Coronary artery (tissue), 2 donors: ENCODE results near the gene NODAL.

Experiments used
- DNase-seq: peaks from one replicate; pipeline ENCODE4 v3.0.0-alpha.2; 2017; ENCODE audit warnings: low spot score
- H3K27ac ChIP-seq, 2 donors: fragments of 200-600 bp; sonication (generic); one replicate each; pipeline ENCODE4 v1.5.1; 2016 to 2019
- H3K4me3 ChIP-seq: fragments of 200-600 bp; sonication (generic); 2 replicates; pipeline ENCODE4 v1.5.1; 2016; ENCODE audit warnings: mild to moderate bottlenecking, moderate library complexity
- TF ChIP-seq, protein P1 (sequence below): fragments of 200-600 bp; sonication (generic); IDR thresholded peaks from one replicate; pipeline ENCODE4 v1.5.1; 2019; ENCODE audit warnings: antibody characterized with exemption

NODAL gene

DNA sequence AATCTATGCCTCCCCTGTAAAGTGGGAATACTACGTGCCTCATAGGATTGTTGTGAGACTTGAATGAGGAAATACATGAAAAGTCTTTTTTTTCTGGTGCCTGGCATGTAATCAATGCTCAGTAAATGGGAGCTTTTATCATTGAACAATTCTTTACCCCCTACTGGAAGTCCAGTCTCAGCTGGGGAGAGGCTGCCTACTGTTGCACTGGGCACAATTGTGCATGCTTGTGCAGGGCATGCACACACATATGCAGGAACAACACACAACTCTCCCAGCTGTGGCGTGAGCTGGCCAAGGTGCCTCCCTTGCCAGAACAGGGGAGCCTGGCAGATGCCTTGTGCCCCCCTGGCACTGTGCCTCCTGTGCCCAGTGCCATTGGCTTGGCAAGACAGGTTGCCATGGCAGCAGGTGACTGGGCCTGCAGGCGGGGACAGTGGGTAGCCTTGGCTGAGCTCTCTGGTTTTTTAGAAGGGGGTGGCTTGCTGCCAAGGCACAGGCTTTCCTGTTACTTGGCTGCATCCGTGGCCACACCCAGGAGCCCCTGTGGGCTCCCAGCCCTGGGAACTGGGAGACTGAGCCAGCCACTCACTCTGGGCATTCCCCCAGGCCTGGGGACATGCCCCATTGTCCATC is 21.0 kb upstream of the NODAL start:
- TF ChIP-seq, protein P1, sequence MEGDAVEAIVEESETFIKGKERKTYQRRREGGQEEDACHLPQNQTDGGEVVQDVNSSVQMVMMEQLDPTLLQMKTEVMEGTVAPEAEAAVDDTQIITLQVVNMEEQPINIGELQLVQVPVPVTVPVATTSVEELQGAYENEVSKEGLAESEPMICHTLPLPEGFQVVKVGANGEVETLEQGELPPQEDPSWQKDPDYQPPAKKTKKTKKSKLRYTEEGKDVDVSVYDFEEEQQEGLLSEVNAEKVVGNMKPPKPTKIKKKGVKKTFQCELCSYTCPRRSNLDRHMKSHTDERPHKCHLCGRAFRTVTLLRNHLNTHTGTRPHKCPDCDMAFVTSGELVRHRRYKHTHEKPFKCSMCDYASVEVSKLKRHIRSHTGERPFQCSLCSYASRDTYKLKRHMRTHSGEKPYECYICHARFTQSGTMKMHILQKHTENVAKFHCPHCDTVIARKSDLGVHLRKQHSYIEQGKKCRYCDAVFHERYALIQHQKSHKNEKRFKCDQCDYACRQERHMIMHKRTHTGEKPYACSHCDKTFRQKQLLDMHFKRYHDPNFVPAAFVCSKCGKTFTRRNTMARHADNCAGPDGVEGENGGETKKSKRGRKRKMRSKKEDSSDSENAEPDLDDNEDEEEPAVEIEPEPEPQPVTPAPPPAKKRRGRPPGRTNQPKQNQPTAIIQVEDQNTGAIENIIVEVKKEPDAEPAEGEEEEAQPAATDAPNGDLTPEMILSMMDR = no peak
- DNase-seq = peak; percentile 91
- Histone ChIP-seq H3K4me3 (no peak overlapping the region), H3K27ac (peak overlapping the region; percentile 13 to 46)

DNA sequence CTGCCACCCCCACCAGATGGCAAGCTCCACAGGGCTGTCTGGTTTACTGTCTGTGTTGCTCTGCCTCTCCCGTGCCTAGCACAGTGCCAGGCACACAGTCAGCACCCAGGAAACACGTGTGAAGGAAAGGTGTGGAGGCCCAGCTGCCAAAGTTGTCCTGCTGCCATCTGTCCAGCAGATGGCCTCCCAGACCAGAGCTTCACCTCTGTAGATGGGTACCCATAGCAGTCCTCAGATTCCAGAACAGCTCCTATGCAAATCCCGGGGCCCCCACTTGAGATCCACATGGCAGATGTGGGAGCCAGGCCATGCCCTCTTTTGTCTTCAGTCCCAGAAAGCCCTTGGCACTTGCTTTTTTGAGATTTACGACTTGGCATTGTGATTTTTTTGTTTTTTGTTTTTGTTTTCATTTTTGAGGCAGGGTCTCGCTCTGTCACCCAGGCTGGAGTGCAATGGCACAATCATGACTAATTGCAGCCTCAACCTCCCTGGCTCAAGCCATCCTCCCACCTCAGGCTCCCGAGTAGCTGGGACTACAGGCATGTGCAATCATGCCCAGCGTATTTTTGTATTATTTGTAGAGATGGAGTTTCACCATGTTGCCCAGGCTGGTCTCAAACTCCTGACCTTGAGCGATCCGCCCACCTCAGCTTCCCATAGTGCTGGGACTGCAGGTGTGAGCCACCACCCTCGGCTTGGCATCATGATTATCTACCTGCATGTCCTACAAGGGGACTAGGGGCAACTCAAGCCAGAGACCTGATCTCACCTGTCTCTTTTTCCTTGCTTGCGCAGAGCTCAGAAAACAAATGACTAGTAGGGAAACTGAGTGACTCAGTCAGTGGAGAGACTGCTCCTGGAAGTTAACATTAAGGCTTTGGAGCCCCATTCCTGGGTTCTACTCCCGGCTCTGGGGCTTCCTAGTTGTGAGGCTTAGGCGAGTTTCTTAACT is 20.2 kb upstream of the NODAL start:
- no peak overlapping the region for H3K4me3 ChIP-seq
- TF ChIP-seq, protein P1 = peak; percentile 72
- no peak for DNase-seq
- H3K27ac ChIP-seq = peak overlapping the region; percentile 40 to 46

DNA sequence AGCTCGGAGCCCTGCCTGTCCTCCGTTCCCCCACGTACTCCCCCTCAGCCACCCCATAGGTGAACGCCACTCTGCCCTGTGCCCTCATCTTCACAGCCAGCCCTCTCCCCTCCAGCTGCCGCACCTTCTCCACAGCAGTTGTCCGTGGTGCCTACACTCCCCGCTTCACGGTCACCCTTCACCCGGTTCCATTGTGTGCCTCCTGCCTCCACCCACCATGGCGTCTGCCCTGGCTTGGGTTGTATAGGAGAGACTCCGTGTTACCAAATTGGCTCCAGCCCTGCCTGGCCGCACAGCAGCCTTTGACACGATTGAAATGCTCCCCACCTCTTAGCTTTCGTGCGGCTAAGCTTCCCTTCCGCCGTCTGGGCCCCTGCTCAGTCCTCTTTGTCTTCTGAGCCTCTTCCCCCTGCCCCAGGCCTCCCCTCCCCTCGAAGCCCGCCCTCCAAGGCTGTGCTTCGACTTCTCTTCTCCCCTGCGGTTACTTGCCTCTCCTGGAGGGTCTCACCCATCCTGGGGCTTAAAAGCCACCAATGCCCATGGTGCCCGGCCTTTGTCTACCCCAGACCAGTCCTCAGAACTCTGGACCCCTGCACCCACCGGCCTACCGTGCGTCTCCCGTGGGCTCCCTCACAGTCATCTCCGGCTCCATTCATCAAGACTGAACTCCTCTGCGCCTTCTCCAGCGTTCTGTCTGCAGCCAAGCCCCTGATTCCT is 18.5 kb upstream of the NODAL start:
- peak overlapping the region; percentile 89 to 94 for H3K27ac ChIP-seq
- DNase-seq = no peak
- H3K4me3 ChIP-seq = no peak overlapping the region
- TF ChIP-seq, protein P1 = no peak

DNA sequence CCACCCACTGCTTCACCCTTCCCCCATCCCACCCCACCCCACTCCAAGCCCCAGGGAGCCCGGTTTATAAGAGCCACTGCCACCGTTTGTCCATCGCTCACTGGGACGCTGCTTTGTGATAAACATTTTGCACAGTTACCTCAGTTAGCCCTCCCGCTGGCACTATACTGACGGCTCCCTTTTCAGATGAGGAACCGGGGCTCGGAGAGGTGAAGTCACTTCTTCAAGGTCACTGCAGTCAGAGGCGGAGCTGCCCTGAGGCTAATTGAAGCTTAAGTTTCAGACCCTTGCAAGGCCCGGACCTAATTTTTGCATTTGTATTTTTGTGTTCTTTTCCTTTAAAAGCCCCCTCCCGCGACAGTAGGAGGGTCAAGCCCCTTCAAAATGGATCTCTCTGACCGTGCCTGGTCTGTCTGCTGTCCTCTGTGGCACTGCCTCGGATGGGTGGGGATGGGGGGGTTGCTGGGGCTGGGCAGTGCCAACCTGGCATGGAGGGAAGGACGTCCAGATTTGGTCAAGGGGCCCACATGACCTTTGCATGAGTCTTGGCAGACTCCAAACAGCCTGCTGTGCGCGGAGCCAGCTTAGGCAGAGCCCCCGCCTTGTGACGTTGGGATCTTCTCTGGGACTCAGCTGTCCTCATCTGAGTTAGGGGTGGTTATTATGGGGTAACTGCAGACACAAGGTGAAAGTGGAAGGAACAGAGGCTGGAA is 17.7 kb upstream of the NODAL start:
- Histone ChIP-seq H3K27ac (peak overlapping the region; percentile 89 to 94), H3K4me3 (peak overlapping the region; percentile 65)
- TF ChIP-seq, protein P1 = no peak
- DNase-seq = no peak

DNA sequence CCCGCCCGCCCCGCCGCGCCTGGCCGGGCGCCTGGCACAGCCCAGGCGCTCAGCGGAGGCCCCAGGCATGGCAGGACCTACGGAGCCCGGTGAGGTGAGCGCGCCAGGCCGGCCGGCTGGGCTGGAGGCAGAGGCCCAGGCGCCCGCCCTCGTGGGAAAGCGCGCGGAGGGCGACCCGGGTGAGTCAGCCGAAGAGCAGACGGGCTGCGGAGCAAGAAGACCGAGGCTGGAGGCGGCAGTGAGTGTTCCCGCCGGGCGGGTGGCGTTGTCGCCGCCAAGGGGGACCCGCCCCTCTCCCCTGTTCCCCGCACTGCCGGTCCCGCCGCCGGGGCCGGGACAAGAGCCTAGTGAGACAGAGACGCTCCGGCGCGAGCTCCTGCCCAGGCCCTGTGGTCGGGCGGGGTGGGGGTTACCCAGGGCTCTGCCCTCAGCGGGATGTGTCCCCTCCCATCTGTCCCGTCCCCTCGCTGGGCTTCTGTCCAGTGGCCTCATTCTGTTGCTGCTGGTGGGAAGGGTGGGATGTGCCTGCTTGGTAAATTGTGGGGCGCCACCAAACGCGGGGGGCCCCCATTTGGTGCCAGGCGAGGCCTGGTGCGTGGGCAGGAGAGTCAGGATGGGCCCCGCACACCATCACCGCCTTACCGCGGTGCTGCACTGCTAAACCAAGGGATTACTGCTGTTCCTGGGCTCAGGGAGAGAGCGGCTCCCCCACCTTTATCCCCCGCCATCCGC is 17.0 kb upstream of the NODAL start:
- peak; percentile 93 for DNase-seq
- TF ChIP-seq, protein P1 = no peak
- H3K4me3 ChIP-seq = peak overlapping the region; percentile 65
- H3K27ac ChIP-seq = peak overlapping the region; percentile 89 to 94

DNA sequence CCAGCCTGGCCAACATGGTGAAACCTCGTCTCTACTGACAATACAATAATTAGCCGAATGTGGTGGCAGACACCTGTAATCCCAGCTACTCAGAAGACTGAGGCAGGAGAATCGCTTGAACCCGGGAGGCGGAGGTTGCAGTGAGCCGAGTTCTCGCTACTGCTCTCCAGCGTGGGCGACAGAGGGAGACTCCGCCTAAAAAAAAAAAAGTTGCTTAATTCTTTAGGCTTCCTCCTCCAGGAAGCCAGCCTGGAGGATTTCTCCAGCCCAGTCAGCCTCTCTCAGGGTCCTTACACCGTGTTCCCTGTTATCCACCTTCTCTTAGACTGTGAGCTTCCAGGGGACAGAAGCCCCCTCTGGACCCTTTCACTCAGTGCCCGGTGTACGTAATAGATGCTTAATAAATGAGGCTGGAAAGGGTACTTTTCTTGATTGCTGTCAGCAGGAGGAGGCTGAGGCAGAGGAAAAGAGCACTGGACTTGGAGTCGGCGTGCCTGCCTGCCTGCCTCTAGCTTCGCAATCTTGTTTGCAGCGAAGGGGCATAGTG is 16.4 kb upstream of the NODAL start:
- peak overlapping the region; percentile 65 for H3K4me3 ChIP-seq
- DNase-seq = no peak
- TF ChIP-seq, protein P1 = no peak
- H3K27ac ChIP-seq = peak overlapping the region; percentile 89 to 94
